ENCODE results near the gene CLDN6. TPM values are rescaled to one million over a fixed set of nuclear protein-coding genes. Genes with fewer than 3 reads are reported as not detected.

The CLDN6 gene
- total and polyA plus RNA-seq, 8 donors, result not detected

- H3K27ac ChIP-seq, result no peak overlapping the region
- WGBS, 5 donors, result 85 to 91% (median 88%) methylated on average over 8 of the region's 8 CpGs
These were observed 7.5 kb downstream of the CLDN6 start for GRCh38 chr16:3010510-3010909.

GRCh38 chr16:3009568-3010390 is 8.2 kb downstream of the CLDN6 start:
- WGBS, 5 donors, result 24 to 39% (median 35%) methylated on average over 17 to 21 of the region's 21 CpGs
- TF ChIP-seq EP300 (IDR thresholded peaks at IDR 0.05) (no peak), POLR2A (IDR thresholded peaks at IDR 0.05) (no peak), POLR2AphosphoS5 (IDR thresholded peaks at IDR 0.05) (no peak), CTCF (IDR thresholded peaks at IDR 0.05) (no peak)

More at GRCh38 chr16:3010510-3010909, 7.5 kb downstream of the CLDN6 start:
- TF ChIP-seq EP300 (IDR thresholded peaks at IDR 0.05) (no peak), CTCF (IDR thresholded peaks at IDR 0.05) (no peak), POLR2A (IDR thresholded peaks at IDR 0.05) (no peak), POLR2AphosphoS5 (IDR thresholded peaks at IDR 0.05) (no peak)
- Histone ChIP-seq H3K36me3 (no peaks in the 10 kb centered on the region), H3K4me1 (peaks cover 32 to 69% (median 40%) of the 10 kb centered on the region in 4 donors), H3K27me3 (peaks cover 5 to 96% (median 54%) of the 10 kb centered on the region in 3 donors), H3K9me3 (no peaks in the 10 kb centered on the region), H3K4me3 (no peak overlapping the region)
- DNase-seq, result no peak
- intact Hi-C loops (cut with DNase I; ENCODE audit: low total_unique reads), result no loop called here

GRCh38 chr16:3008690-3009037 is 9.3 kb downstream of the CLDN6 start:
- intact Hi-C loops (cut with DNase I; ENCODE audit: low total_unique reads), result no loop called here
- H3K4me1 ChIP-seq, result peaks cover 32 to 78% (median 48%) of the 10 kb centered on the region in 4 donors
- peaks cover 5 to 92% (median 51%) of the 10 kb centered on the region in 3 donors for H3K27me3 ChIP-seq

More at GRCh38 chr16:3009568-3010390, 8.2 kb downstream of the CLDN6 start:
- H3K36me3 ChIP-seq, result no peaks in the 10 kb centered on the region
- no peaks in the 10 kb centered on the region for H3K9me3 ChIP-seq
- peaks cover 32 to 75% (median 44%) of the 10 kb centered on the region in 4 donors for H3K4me1 ChIP-seq
- peak overlapping the region in 4 of 5 donors; percentile 0 to 44 (median 26) for H3K27ac ChIP-seq
- intact Hi-C loops (cut with DNase I; ENCODE audit: low total_unique reads), result no loop called here
- no peak overlapping the region for H3K4me3 ChIP-seq
- peak; percentile 80 to 95 for DNase-seq
- H3K27me3 ChIP-seq, result peaks cover 5 to 98% (median 54%) of the 10 kb centered on the region in 3 donors

More at GRCh38 chr16:3008690-3009037, 9.3 kb downstream of the CLDN6 start:
- peak overlapping the region in 1 of 5 donors; percentile 67 for H3K27ac ChIP-seq
- no peaks in the 10 kb centered on the region for H3K36me3 ChIP-seq
- H3K9me3 ChIP-seq, result no peaks in the 10 kb centered on the region
- TF ChIP-seq POLR2A (IDR thresholded peaks at IDR 0.05), result no peak
- no peak for TF ChIP-seq POLR2AphosphoS5 (IDR thresholded peaks at IDR 0.05)
- no peak for TF ChIP-seq EP300 (IDR thresholded peaks at IDR 0.05)
- TF ChIP-seq CTCF (IDR thresholded peaks at IDR 0.05), result no peak
- peak in 1 of 2 donors; percentile 69 for DNase-seq
- 54 to 81% (median 68%) methylated on average over 4 of the region's 4 CpGs for WGBS, 5 donors
- H3K4me3 ChIP-seq, result no peak overlapping the region

Data from stomach (tissue), 9 donors.